Measurements from ENCODE around the gene GLI1.
"Not testable (repeated sequence)": the region's sequence is repeated elsewhere in the genome, so short reads cannot be mapped to it uniquely, and the experiment has no call there.

GLI1 gene

DNA sequence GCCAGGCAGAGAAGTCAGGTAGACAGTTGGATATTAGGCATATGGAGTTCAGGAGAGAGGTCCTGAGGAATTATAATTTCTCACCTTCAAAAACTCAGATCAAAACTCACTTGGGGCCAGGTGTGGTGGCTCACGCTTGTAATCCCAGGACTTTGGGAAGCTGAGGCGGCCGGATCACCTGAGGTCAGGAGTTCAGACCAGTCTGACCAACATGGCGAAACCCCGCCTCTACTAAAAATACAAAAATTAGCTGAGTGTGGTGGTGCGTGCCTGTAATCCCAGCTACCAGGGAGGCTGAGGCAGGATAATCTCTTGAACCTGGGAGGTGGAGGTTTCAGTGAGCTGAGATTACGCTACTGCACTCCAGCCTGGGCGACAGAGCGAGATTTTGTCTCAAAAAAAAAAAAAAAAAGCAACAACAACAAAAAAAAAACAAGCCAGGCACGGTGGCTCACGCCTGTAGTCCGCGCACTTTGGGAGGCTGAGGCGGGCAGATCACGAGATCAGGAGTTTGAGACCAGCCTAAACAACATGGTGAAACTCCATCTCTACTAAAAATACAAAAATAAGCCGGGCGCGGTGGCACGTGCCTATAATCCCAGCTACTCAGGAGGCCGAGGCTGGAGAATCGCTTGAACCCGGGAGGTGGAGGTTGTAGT lies 42.9 kb downstream of the GLI1 start:
- not testable (repeated sequence) for DNase-seq

DNA sequence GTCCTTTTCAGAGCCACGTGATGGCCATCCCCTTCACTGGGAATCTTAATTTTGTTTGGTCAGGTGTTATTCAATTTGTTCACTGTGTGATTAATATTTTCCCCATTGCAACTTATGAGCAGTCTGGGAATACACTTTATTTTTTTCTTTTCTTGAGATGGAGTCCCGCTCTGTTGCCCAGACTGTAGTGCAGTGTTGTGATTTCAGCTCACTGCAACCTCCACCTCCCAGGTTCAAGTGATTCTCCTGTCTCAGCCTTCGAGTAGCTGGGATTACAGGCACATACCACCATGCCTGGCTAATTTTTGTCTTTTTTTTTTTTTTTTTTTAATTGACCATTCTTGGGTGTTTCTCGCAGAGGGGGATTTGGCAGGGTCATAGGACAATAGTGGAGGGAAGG lies 47.0 kb downstream of the GLI1 start:
- not testable (repeated sequence) for DNase-seq

DNA sequence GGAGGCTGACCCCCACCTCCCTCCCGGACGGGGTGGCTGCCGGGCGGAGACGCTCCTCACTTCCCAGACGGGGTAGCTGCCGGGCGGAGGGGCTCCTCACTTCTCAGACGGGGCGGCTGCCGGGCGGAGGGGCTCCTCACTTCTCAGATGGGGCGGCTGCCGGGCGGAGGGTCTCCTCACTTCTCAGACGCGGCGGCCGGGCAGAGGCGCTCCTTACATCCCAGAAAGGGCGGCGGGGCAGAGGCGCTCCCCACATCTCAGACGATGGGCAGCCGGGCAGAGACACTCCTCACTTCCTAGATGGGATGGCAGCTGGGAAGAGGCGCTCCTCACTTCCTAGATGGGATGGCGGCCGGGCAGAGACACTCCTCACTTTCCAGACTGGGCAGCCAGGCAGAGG lies 48.2 kb downstream of the GLI1 start:
- DNase-seq: not testable (repeated sequence)

DNA sequence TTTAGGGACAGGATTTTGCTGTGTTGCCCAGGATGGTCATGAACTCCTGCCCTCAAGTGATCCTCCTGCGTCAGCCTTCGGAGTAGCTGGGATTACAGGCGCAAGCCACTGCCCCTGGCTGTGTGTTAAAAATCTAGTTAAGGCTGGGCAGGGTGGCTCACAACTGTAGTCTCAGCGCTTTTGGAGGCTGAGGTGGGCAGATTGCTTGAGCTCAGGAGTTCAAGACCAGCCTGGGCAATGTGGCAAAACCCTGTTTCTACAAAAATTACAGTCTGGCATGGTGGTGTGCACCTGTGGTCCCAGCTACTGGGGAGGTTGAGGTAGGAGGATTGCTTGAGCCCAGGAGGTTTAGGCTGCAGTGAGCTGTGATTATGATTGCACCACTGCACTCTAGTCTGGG lies 51.6 kb downstream of the GLI1 start:
- no peak for DNase-seq

DNA sequence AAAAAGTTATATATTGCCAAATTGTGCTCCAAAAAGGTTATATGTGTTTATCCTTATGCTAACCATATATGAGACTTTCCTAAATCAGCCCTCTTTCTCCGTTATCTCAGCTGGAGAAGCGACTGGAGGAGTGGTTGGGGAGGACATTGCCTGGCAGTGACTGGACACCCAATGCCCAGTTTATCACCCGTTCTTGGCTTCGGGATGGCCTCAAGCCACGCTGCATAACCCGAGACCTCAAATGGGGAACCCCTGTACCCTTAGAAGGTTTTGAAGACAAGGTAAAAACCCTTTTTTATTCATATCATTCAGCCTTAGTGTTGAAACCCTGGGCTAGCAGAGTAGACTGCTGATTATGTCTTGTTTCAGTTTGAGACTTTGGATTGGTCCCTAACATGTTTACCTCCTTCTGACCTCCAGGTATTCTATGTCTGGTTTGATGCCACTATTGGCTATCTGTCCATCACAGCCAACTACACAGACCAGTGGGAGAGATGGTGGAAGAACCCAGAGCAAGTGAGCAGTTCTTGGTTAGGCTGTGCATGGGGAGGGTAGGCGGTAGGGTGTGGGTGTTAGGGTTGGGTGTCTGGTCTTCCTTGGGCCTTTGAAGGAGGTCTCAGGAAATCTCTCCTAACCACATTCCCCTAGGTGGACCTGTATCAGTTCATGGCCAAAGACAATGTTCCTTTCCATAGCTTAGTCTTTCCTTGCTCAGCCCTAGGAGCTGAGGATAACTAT lies 52.2 kb downstream of the GLI1 start:
- no peak for DNase-seq

DNA sequence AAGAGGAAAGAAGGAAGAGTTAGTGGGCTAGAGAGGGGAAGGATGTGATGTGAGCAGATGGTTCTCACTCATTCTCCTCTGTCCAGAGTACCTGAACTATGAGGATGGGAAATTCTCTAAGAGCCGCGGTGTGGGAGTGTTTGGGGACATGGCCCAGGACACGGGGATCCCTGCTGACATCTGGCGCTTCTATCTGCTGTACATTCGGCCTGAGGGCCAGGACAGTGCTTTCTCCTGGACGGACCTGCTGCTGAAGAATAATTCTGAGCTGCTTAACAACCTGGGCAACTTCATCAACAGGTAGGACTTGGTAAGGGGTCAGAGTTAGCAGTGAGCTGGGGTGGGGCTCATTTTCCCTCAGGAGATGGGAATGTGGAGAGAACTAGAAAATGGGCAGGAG lies 53.1 kb downstream of the GLI1 start:
- DNase-seq: no peak

DNA sequence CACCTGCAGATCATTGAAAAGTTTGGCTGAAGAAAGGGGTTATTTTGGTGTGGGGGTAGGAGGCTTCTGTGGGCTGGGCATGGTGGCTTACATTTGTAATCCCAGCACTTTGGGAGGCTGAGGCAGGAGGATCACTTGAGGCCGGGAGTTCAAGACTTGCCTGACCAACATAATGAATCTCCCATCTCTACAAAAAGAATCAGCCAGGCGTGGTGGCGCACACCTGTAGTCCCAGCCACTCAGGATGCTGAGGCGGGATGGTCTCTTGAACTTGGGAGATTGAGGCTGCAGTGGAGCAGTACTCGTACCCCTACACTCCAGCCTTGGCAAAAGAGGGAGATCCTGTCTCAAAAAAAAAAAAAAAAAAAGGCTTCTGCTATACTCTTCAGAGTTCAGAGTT lies 53.7 kb downstream of the GLI1 start:
- no peak for DNase-seq

DNA sequence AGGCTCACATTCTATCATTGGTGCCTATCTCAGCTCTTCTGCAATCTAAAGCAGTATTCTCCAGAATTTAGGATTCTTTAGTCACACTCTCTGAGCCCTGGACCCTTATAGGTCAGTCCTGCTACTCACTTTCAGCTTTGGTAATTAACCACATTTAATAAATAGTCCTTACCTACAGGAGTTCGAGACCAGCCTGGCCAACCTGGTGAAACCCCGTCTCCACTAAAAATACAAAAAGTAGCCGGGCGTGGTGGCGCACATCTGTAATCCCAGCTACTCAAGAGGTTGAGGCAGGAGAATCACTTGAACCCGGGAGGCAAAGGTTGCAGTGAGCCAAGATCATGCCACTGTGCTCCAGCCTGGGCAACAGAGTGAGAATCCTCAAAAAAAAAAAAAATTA lies 54.1 kb downstream of the GLI1 start:
- DNase-seq: not testable (repeated sequence)

DNA sequence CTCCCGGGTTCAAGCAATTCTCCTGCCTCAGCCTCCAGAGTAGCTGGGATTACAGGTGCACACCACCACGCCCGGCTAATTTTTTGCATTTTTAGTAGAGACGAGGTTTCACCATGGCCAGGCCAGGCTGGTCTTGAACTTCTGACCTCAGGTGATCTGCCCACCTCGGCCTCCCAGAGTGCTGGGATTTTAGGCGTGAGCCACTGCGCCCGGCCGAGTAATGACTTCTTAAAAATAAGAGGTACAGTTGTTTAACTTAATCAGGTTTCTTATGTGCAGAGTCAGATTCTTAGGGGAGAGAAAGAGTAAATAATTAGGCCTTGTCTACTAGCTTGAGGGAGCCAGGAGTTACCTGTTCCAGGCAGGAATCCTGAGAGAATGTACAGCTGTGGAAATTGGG lies 54.7 kb downstream of the GLI1 start:
- DNase-seq: not testable (repeated sequence)

DNA sequence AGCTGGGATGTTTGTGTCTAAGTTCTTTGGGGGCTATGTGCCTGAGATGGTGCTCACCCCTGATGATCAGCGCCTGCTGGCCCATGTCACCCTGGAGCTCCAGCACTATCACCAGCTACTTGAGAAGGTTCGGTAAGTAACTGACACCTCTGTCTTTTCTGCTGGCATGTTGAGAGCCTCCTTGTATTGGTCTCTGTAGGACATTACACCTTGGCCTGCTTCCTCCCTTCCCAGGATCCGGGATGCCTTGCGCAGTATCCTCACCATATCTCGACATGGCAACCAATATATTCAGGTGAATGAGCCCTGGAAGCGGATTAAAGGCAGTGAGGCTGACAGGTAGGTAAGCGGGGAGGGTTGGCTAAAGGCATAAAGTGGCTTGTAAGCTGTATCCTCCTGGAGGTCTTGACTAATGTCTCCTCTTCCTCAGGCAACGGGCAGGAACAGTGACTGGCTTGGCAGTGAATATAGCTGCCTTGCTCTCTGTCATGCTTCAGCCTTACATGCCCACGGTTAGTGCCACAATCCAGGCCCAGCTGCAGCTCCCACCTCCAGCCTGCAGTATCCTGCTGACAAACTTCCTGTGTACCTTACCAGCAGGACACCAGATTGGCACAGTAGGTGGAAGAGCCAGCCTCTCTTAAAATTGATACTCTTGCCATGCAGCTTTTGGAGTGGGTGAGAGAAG lies 55.3 kb downstream of the GLI1 start:
- no peak for DNase-seq

DNA sequence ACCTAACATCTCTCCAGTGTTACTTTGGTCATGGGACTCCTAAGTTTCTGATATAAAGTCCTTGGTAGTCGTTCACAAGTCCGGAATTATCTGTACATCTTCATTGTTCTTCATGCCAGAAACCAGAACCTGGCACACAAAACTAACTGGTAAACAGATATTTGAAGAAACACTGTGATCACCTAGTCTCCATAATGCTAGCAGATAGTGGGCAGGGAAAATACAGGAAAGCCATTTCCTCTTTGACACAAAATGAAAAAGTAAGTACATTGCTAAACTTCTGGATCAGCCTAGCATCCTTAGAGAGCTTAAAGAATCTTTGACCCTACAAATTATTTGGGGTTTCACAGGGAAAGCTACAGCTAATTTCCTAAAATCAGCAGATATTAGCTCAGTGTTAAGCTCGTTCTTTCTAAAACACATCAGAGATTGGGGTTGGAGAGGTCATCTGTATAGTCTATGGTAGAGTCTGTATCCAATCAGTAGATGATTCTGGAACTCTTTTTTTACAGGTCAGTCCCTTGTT lies 55.9 kb downstream of the GLI1 start:
- DNase-seq: no peak

DNA sequence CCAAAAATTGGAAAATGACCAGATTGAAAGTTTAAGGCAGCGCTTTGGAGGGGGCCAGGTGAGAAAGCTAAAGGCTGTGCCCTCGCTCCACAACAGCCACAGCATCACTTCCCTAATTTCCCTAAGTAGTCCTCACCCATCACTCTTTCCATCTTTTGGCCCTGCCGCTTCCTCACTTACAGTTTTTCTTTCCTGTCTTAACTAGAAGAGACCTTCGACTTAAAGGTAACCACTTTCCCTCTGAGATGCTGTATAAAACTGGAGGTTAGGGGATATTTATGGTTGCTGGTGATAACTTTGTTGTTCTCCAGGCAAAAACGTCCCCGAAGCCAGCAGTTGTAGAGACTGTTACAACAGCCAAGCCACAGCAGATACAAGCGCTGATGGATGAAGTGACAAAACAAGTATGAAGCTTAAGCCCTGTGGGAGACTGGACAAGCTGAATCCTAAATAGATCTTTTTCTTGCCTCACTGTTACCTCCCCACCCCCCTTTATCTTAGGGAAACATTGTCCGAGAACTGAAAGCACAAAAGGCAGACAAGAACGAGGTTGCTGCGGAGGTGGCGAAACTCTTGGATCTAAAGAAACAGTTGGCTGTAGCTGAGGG lies 56.5 kb downstream of the GLI1 start:
- no peak for DNase-seq

DNA sequence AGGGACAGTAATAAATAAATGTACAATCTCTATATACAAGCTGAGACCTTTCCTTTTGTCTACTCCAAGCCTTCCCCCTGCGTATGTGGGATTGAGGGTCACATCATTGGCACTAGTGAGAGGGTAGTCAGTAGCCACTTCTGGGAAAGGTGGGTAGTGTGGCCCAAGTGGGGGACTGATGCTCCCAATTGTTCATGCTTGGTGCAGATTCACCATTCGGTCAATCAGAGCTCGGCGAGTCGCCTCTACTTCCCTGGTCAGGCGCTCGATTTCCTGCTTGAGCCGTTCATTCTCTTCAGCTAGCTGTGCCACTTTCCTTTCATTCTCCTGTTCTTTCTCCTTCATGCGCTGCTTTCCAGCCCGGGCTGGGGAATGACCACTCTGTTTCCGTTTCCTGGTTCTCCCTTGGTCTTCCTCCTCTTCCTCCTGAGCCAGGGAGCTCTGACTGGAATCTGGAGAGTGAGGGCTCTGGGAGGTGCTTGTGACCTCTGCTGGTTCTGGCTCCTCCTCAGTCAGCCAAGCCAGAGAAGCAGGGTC lies 57.1 kb downstream of the GLI1 start:
- DNase-seq: no peak

DNA sequence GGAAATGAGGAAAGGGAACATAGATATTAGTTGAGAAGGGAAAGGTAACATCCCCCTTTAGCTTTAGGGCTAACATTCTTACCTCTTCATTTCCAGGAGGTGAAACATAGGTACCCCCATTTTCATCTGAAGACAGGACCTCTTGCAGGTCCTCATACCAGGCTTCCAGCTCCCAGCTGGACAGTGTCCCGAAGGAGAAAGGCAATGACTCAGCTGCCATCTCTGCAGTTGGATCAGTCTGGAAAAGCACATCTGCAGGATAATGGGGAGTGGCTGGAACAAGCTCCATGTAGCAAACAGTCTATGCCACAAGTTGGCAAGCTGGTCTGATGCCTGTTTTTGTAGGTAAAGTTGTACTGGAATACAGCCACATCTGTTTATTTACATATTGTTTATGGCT lies 57.6 kb downstream of the GLI1 start:
- no peak for DNase-seq

DNA sequence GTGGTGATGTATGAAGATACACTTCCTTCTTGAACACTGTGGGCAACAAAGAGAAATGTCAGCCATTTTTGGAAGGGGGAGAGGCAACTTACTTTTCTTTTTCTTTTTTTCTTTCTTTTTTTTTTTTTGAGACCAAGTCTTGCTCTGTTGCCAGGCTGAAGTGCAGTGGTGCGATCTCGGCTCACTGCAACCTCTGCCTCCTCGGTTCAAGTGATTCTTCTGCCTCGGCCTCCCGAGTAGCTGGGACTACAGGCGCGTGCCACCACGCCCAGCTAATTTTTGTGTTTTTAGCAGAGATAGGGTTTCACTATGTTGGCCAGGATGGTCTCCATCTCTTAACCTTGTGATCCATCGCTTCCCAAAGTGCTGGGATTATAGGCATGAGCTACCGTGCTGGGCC lies 58.1 kb downstream of the GLI1 start:
- not testable (repeated sequence) for DNase-seq

DNA sequence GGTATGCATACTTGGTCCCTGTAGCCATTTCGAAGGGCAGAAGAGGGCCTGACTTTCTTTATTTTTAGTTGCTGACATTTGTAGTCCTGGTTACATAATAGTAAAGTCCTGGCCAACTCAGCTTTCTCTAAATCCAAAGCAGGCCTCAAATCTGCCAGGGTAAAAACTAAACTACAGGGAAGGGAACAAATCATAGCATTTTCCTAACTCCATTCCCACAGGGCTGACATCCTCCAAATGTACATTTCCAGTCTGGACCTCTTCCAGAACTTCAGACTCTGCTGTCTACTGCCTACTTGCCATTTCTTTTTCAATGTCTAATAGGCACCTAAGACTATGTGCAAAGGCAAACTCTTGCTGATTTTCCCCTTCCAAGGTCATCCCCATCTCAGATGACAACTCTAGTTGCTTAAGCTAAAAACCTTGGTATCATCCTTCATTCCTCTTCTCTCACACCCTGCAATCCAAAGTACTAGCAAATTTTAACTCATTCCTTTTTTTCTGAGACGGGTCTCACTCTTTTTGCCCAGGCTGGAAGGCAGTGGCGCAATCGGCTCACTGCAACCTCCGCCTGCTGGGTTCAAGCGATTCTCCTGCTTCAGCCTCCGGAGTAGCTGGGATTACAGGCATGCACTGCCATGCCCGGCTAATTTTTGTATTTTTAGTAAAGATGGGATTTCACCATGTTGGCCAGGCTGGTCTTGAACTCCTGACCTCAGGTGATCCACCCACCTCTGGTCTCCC lies 58.8 kb downstream of the GLI1 start:
- DNase-seq: no peak

DNA sequence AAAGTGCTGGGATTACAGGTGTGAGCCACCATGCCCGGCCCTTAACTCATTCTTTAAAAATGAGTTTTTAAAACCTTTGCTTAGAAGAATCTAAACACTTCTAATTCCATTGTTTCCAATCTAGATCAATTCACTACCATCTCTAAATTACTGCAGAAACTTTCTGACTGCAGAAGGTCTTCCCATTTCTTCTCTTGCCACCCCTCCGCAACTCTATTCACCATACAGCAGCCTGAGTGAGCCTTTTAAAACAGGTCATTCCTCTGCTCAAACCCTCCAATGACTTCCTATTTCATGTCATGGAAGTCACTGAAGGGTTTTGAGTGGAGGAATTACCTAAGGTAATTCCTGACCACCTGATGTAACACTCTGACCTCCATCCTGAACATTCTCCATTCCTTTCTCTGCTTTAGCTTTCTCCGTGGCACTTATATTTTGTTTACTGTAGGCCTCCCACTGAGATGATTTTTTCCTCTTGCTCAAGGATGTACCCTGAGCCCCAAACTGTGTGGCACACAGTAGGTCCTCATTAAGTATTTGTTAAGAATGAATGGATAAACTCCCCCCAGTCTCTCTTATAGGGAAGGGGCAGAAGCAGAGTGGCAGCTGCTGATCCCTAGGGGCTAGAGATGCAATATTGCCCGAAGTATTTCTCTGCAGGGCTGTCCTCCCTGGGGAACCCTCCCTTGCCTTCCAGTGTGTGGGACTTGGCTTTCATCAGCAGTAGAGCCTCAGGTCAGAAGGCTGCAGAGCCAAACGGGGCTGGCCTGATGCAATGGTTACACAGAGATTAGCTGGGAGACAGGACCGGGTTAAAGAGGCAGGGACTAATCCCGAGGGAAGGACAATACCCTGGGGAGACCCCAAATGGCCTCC lies 59.6 kb downstream of the GLI1 start:
- DNase-seq: peak; percentile 25

DNA sequence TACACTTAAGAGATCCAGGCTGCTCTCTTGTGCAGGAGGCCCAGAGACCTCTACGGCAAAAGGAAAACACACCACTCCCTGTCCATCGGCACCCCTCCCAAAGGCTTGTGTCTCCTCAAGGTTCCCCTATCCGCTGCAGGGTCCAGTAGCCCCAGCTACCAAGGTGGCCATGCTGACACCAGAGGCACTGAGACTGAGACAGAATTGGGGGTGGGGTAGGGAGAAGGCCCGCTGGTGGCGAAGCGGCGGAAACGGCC lies 60.1 kb downstream of the GLI1 start:
- no peak for DNase-seq

DNA sequence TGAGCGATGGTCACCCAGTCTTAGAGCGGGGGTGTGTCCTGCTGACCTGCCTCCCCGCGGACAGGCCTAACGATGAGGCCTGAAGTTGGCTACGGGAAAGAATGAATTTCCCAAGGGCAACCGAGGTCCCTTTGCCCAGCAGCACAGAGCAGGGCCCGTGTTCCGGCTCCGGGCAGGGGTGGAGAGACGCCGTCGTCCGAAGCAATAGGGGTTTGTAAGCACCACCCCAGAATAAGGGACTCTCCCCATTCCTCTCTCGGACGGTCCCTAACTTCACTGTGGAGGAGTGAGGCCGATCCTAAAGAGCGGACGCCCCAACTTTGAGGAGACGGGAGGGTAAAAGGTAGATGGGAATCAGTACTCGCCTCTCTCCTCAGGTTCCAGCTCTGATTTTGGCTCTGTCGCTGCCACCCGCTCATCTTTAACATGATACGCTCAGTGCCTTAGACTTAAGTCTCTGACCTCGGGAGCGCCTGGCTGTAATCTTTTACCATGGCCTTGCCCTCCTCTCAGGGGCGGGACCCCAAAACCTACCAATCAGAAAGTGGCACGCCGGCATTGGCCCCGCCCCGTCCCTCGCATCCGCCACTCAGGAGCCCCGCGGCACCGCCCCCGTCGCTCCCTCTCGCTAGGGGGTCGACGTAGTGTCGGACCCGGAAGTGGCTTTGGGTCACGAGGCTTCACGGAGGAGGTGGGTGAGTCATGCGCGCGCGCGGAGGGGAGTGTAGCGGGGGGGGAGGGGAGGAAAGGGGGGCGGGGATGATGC lies 60.7 kb downstream of the GLI1 start, which contains the start of gene DDIT3:
Gene DDIT3, minus strand, starts transcription at position 462 of the 766 bp plus-strand sequence. CDS start 3,108 bp downstream, outside the sequence.
- peak; percentile 97 for DNase-seq

DNA sequence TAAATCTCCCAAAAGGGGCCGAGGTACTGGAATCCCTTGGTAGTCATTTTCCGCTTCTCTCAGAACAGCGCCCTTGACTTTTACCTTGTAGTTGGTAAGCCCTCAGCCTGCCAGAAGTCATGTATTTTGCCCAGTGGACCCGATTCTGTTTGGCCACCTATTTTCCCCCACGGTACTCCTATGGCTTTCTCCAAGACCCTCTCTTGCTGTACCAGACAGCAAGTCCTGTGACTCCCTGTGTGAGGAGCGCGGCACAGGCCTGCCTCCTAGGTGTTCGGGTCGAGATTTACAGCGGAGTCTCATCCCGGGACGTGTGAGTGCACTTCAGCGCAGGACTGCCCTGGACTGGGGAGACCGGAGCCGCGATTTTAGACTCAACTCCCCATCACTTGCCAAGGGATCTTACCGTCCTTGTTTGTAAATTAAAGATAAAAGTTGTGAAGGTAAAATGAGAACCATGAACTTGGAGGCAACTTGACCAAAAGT lies 62.0 kb downstream of the GLI1 start:
- DNase-seq: peak; percentile 33
